Measurements from ENCODE around the gene MTO1. TPM values are rescaled to one million over a fixed set of nuclear protein-coding genes. Genes with fewer than 3 reads are reported as not detected.

Gene MTO1, protein sequence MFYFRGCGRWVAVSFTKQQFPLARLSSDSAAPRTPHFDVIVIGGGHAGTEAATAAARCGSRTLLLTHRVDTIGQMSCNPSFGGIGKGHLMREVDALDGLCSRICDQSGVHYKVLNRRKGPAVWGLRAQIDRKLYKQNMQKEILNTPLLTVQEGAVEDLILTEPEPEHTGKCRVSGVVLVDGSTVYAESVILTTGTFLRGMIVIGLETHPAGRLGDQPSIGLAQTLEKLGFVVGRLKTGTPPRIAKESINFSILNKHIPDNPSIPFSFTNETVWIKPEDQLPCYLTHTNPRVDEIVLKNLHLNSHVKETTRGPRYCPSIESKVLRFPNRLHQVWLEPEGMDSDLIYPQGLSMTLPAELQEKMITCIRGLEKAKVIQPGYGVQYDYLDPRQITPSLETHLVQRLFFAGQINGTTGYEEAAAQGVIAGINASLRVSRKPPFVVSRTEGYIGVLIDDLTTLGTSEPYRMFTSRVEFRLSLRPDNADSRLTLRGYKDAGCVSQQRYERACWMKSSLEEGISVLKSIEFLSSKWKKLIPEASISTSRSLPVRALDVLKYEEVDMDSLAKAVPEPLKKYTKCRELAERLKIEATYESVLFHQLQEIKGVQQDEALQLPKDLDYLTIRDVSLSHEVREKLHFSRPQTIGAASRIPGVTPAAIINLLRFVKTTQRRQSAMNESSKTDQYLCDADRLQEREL
- total RNA-seq, result 10 to 100 TPM; 21.5 to 26.7 TPM
- polyA plus RNA-seq (2013, experiment 1 of 2), result 25.0 TPM
- polyA plus RNA-seq (2013, experiment 2 of 2), result 18.9 TPM
- long read RNA-seq, experiment 1, full-length matches to known transcripts, result 4 of 10 reads
- long read RNA-seq, experiment 1, partial matches to known transcripts, result 5 of 10 reads
- long read RNA-seq, experiment 1, other reads (novel, unspliced or antisense), result 1 of 10 reads
- long read RNA-seq, experiment 2, full-length matches to known transcripts, result 24 of 39 reads
- long read RNA-seq, experiment 2, partial matches to known transcripts, result 1 of 39 reads
- long read RNA-seq, experiment 2, other reads (novel, unspliced or antisense), result 14 of 39 reads
- long read RNA-seq, experiment 3, full-length matches to known transcripts, result 71 of 109 reads
- long read RNA-seq, experiment 3, partial matches to known transcripts, result 3 of 109 reads
- long read RNA-seq, experiment 3, other reads (novel, unspliced or antisense), result 35 of 109 reads
- long read RNA-seq, experiment 4, full-length matches to known transcripts, result 8 of 15 reads
- long read RNA-seq, experiment 4, partial matches to known transcripts, result 4 of 15 reads
- long read RNA-seq, experiment 4, other reads (novel, unspliced or antisense), result 3 of 15 reads

DNA sequence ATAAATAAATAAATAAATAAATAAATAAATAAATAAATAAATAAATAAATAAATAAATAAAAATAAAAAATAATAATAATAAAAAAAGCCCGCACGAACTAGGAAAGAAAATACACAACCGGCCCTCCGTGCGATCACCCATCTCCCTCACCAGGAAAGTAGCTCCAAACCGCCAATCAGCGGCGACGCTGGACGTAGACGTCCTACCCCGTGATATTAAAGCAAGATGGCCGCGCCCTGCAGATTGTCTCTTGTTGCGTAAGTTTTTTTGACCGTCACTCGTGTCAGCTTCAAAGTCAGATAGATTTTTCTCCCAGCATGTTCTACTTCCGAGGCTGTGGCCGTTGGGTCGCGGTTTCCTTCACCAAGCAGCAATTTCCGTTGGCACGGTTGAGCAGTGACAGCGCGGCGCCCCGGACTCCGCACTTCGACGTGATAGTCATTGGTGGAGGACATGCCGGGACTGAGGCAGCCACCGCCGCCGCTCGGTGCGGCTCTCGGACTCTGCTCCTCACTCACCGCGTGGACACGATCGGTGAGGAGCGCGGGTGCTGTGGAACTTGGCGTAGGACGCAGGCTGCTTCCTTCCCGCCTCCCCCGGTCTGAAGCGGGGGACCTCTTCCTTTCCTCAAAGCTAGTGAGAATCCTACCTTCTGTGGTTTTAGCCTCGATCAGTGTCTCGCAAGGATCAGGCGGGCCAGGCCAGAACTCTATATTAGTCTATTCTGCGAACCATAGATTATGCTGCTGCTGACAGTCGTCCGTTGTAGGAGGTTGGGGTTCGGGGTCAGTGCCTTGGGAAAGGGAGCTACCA lies at the start of gene MTO1:
Gene MTO1 (plus strand): TSS at position 201 of the 814 bp plus-strand sequence. CDS start 118 bp downstream, at position 319.
- Mint-ChIP-seq H3K36me3 (ENCODE audit: low read depth) (peaks cover 15% of the 10 kb centered on the region), H3K4me1 (peaks cover 2% of the 10 kb centered on the region), H3K4me3 (peak within 1 kb of the TSS; percentile 86), H3K27me3 (ENCODE audit: insufficient read depth) (peaks cover 1% of the 10 kb centered on the region), H3K27ac (peak within 1 kb of the TSS; percentile 98), H3K9me3 (no peaks in the 10 kb centered on the region)
- H3K27me3 ChIP-seq (ENCODE audit: control insufficient read depth, insufficient read depth, low read length, poor library complexity, severe bottlenecking), result no peaks in the 10 kb centered on the region
- no peaks in the 10 kb centered on the region for H3K4me1 ChIP-seq (ENCODE audit: control insufficient read depth, insufficient read depth, low read length)
- H3K27ac ChIP-seq (ENCODE audit: low read depth, low read length), result peak within 1 kb of the TSS; percentile 14
- peaks cover 9% of the 10 kb centered on the region for H3K36me3 ChIP-seq (ENCODE audit: control insufficient read depth, insufficient read depth, low read length)
- peak within 1 kb of the TSS; percentile 64 for H3K9ac ChIP-seq (ENCODE audit: extremely low read depth, low read length, poor library complexity, severe bottlenecking)
- H3K4me3 ChIP-seq (ENCODE audit: low read length), result peak within 1 kb of the TSS; percentile 94
- TF ChIP-seq, protein P1, sequence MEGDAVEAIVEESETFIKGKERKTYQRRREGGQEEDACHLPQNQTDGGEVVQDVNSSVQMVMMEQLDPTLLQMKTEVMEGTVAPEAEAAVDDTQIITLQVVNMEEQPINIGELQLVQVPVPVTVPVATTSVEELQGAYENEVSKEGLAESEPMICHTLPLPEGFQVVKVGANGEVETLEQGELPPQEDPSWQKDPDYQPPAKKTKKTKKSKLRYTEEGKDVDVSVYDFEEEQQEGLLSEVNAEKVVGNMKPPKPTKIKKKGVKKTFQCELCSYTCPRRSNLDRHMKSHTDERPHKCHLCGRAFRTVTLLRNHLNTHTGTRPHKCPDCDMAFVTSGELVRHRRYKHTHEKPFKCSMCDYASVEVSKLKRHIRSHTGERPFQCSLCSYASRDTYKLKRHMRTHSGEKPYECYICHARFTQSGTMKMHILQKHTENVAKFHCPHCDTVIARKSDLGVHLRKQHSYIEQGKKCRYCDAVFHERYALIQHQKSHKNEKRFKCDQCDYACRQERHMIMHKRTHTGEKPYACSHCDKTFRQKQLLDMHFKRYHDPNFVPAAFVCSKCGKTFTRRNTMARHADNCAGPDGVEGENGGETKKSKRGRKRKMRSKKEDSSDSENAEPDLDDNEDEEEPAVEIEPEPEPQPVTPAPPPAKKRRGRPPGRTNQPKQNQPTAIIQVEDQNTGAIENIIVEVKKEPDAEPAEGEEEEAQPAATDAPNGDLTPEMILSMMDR (conservative IDR thresholded peaks at IDR 0.05), result no peak
- 0 to 1% methylated on average over 36 to 55 of the region's 55 CpGs for WGBS, 2 experiments (ENCODE audit: insufficient coverage in 1 of 2, insufficient read length in 1 of 2)
- DNase-seq, result peak; percentile 92
- no peaks in the 10 kb centered on the region for H3K9me3 ChIP-seq (ENCODE audit: control insufficient read depth, low read length)

DNA sequence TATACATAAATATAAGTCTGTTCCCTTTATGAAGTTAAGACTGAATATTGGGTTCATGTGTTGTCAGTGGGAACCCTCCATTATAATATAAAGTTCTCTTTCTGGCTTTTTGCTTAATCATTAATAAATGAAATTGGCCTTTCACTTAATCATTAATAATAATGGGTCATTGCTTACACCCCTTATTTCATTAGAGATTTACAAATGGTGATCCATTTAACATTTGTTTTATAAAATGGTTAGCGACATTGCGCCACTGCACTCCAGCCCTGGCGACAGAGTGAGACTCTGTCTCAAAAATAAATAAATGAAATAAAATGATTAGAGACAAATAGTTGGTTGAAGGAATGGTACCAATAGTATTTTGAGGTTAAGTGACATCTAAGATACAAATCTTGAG lies 48.4 kb upstream of the MTO1 start:
- Mint-ChIP-seq H3K36me3 (ENCODE audit: low read depth) (no peaks in the 10 kb centered on the region), H3K27ac (no peak overlapping the region), H3K9me3 (no peaks in the 10 kb centered on the region), H3K4me1 (no peaks in the 10 kb centered on the region), H3K27me3 (ENCODE audit: insufficient read depth) (no peaks in the 10 kb centered on the region), H3K4me3 (no peak overlapping the region)
- Histone ChIP-seq H3K9me3 (ENCODE audit: control insufficient read depth, low read length) (no peaks in the 10 kb centered on the region), H3K4me3 (ENCODE audit: low read length) (no peak overlapping the region), H3K27ac (ENCODE audit: low read depth, low read length) (no peak overlapping the region), H3K36me3 (ENCODE audit: control insufficient read depth, insufficient read depth, low read length) (no peaks in the 10 kb centered on the region), H3K9ac (ENCODE audit: extremely low read depth, low read length, poor library complexity, severe bottlenecking) (no peak overlapping the region), H3K4me1 (ENCODE audit: control insufficient read depth, insufficient read depth, low read length) (no peaks in the 10 kb centered on the region), H3K27me3 (ENCODE audit: control insufficient read depth, insufficient read depth, low read length, poor library complexity, severe bottlenecking) (no peaks in the 10 kb centered on the region)
- WGBS, 2 experiments (ENCODE audit: insufficient coverage in 1 of 2, insufficient read length in 1 of 2), result 92 to 100% methylated on average over 3 of the region's 3 CpGs
- TF ChIP-seq, protein P1 (conservative IDR thresholded peaks at IDR 0.05), result no peak
- no peak for DNase-seq
